Stomach smooth muscle (tissue), 2 donors: ENCODE results near the gene SLC6A18.

Experiments
- H3K27ac ChIP-seq: one replicate; pipeline ENCODE4 v1.7.0; 2013; ENCODE audit warnings: mild to moderate bottlenecking, low read length, inconsistent platforms
- H3K27me3 ChIP-seq, 2 donors: one replicate each; pipeline ENCODE4 v1.7.0; 2013; ENCODE audit warnings: low read length in 2 of 2; ENCODE audit not compliant: insufficient read depth in 2 of 2, control insufficient read depth in 1 of 2
- H3K36me3 ChIP-seq, 2 donors: one replicate each; pipeline ENCODE4 v1.7.0; 2013; ENCODE audit warnings: low read length in 2 of 2; ENCODE audit not compliant: control insufficient read depth in 2 of 2, insufficient read depth in 2 of 2
- H3K4me1 ChIP-seq: one replicate; pipeline ENCODE4 v1.7.0; 2013; ENCODE audit warnings: low read length; ENCODE audit not compliant: control insufficient read depth, insufficient read depth
- H3K4me3 ChIP-seq, 2 donors: one replicate each; pipeline ENCODE4 v1.7.0; 2013; ENCODE audit warnings: low read length in 2 of 2
- H3K9ac ChIP-seq, 2 donors: one replicate each; pipeline ENCODE4 v1.7.0; 2013; ENCODE audit warnings: low read length in 2 of 2, mild to moderate bottlenecking in 1 of 2
- H3K9me3 ChIP-seq, 2 donors: one replicate each; pipeline ENCODE4 v1.7.0; 2013; ENCODE audit warnings: low read length in 2 of 2; ENCODE audit not compliant: control insufficient read depth in 2 of 2
- donor health status: healthy.
- donor health status: Pancreatic carcinoma.

Gene SLC6A18

DNA sequence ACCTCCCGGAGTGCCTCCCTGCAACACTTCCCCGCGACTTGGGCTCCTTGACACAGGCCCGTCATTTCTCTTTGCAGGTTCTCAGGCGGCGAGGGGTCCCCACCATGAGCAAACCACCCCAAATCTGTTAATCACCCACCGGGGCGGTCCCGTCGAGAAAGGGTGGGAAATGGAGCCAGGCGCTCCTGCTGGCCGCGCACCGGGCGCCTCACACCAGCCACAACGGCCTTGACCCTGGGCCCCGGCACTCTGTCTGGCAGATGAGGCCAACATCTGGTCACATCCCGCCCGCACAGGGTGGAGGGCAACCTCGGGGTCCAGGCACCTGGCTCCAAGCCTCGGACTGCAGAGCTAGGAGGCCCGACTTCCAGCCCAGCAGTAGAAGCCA lies 70.5 kb downstream of the SLC6A18 start:
- H3K27ac ChIP-seq = no peak overlapping the region
- peaks cover 16 to 29% of the 10 kb centered on the region in 2 donors for H3K27me3 ChIP-seq
- H3K9me3 ChIP-seq = no peaks in the 10 kb centered on the region
- H3K36me3 ChIP-seq = no peaks in the 10 kb centered on the region
- H3K9ac ChIP-seq = no peak overlapping the region
- peaks cover 4% of the 10 kb centered on the region for H3K4me1 ChIP-seq
- H3K4me3 ChIP-seq = no peak overlapping the region
